ENCODE data around the gene GLCCI1. TPM values are rescaled to one million over a fixed set of nuclear protein-coding genes. Genes with fewer than 3 reads are reported as not detected.

The GLCCI1 gene
- total and polyA plus RNA-seq, 10 of the 15 experiments (the other 5 are each of a cell fraction or from before 2014, with no cell fraction given) = 12.6 to 92.0 (median 27.6) TPM

- peak; percentile 47 for TF ChIP-seq CUX1 (IDR thresholded peaks at IDR 0.05; ENCODE audit: insufficient replicate concordance, low read depth, low read length)
- TF ChIP-seq, protein P1, sequence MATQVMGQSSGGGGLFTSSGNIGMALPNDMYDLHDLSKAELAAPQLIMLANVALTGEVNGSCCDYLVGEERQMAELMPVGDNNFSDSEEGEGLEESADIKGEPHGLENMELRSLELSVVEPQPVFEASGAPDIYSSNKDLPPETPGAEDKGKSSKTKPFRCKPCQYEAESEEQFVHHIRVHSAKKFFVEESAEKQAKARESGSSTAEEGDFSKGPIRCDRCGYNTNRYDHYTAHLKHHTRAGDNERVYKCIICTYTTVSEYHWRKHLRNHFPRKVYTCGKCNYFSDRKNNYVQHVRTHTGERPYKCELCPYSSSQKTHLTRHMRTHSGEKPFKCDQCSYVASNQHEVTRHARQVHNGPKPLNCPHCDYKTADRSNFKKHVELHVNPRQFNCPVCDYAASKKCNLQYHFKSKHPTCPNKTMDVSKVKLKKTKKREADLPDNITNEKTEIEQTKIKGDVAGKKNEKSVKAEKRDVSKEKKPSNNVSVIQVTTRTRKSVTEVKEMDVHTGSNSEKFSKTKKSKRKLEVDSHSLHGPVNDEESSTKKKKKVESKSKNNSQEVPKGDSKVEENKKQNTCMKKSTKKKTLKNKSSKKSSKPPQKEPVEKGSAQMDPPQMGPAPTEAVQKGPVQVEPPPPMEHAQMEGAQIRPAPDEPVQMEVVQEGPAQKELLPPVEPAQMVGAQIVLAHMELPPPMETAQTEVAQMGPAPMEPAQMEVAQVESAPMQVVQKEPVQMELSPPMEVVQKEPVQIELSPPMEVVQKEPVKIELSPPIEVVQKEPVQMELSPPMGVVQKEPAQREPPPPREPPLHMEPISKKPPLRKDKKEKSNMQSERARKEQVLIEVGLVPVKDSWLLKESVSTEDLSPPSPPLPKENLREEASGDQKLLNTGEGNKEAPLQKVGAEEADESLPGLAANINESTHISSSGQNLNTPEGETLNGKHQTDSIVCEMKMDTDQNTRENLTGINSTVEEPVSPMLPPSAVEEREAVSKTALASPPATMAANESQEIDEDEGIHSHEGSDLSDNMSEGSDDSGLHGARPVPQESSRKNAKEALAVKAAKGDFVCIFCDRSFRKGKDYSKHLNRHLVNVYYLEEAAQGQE (IDR thresholded peaks at IDR 0.05; ENCODE audit: low read depth, low read length) = no peak
- TF ChIP-seq KDM1A (IDR thresholded peaks at IDR 0.05; ENCODE audit: borderline replicate concordance) = no peak
- TF ChIP-seq, protein P2, sequence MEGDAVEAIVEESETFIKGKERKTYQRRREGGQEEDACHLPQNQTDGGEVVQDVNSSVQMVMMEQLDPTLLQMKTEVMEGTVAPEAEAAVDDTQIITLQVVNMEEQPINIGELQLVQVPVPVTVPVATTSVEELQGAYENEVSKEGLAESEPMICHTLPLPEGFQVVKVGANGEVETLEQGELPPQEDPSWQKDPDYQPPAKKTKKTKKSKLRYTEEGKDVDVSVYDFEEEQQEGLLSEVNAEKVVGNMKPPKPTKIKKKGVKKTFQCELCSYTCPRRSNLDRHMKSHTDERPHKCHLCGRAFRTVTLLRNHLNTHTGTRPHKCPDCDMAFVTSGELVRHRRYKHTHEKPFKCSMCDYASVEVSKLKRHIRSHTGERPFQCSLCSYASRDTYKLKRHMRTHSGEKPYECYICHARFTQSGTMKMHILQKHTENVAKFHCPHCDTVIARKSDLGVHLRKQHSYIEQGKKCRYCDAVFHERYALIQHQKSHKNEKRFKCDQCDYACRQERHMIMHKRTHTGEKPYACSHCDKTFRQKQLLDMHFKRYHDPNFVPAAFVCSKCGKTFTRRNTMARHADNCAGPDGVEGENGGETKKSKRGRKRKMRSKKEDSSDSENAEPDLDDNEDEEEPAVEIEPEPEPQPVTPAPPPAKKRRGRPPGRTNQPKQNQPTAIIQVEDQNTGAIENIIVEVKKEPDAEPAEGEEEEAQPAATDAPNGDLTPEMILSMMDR (IDR thresholded peaks at IDR 0.05 in 2 of 3, conservative IDR thresholded peaks at IDR 0.05 in 1 of 3; ENCODE audit: control insufficient read depth in 2 of 3, extremely low read depth in 1 of 3, insufficient read depth in 1 of 3, low read depth in 3 of 3, low read length in 3 of 3) = no peak
- 0 out of 4 replicates have a peak, but pooled peaks of 1 of the 2 experiments have one; percentile 52 for TF ChIP-seq SRF (IDR thresholded peaks at IDR 0.05; ENCODE audit: low read depth in 2 of 2, low read length in 2 of 2)
- no peak for TF ChIP-seq RUNX3 (IDR thresholded peaks at IDR 0.05; ENCODE audit: low read length)
- TF ChIP-seq NFYA (IDR thresholded peaks at IDR 0.05; ENCODE audit: borderline replicate concordance, low read depth, low read length) = no peak
- TF ChIP-seq PAX5 (IDR thresholded peaks at IDR 0.05; ENCODE audit: borderline replicate concordance, low read depth, low read length) = peak; percentile 77; the same call in 1 of the 2 replicates
- TF ChIP-seq IRF4 (IDR thresholded peaks at IDR 0.05; ENCODE audit: low read depth, low read length) = peak; percentile 80
- no peak for TF ChIP-seq MEF2A (IDR thresholded peaks at IDR 0.05; ENCODE audit: insufficient read depth, low read depth, low read length)
- TF ChIP-seq NR2F1 (conservative IDR thresholded peaks at IDR 0.05) = 0 out of 2 replicates have a peak, but pooled peaks have one; percentile 46
- no peak for TF ChIP-seq NFYB (IDR thresholded peaks at IDR 0.05; ENCODE audit: insufficient read depth, low read depth, low read length)
- peak; percentile 27 for TF ChIP-seq BCL3 (IDR thresholded peaks at IDR 0.05; ENCODE audit: borderline replicate concordance, insufficient read depth, low read depth, low read length, poor library complexity, severe bottlenecking)
- no peak for TF ChIP-seq IRF3 (IDR thresholded peaks at IDR 0.05)
Observed at GRCh38 chr7:8125680-8126444, 157.3 kb downstream of the GLCCI1 start (continued).
